Stimulated activated CD4-positive, alpha-beta T cell treated with anti-CD3 and anti-CD28 coated beads, Interleukin-15, amount 100 ng/mL, for 1 hour (primary cell): ENCODE data around the gene DBN1.
"Not testable (repeated sequence)": the region's sequence is repeated elsewhere in the genome, so short reads cannot be mapped to it uniquely, and the experiment has no call there.

ENCODE experiments used
- DNase-seq, 2 donors: peaks; one replicate each; pipeline ENCODE4 v3.0.0-alpha.2; 2020; ENCODE audit warnings: low read depth in 1 of 2, low spot score in 1 of 2

DBN1 gene

GRCh38 chr5:177491983-177492746, 18.7 kb upstream of the DBN1 start:
- DNase-seq, result no peak

- no peak for DNase-seq
Measured at GRCh38 chr5:177491429-177491945, 18.1 kb upstream of the DBN1 start.

GRCh38 chr5:177490992-177491391, 17.6 kb upstream of the DBN1 start:
- DNase-seq, result no peak

- DNase-seq, result no peak
Measured at GRCh38 chr5:177490311-177490991, 17.0 kb upstream of the DBN1 start.

- no peak for DNase-seq
Measured at GRCh38 chr5:177489119-177489716, 15.8 kb upstream of the DBN1 start.

GRCh38 chr5:177487975-177488374, 14.5 kb upstream of the DBN1 start:
- no peak for DNase-seq

- no peak for DNase-seq
Measured at GRCh38 chr5:177487144-177487543, 13.7 kb upstream of the DBN1 start.

- DNase-seq, result no peak
Measured at GRCh38 chr5:177486256-177486655, 12.8 kb upstream of the DBN1 start.

GRCh38 chr5:177485753-177486152, 12.3 kb upstream of the DBN1 start:
- not testable (repeated sequence) for DNase-seq

- DNase-seq, result no peak
Measured at GRCh38 chr5:177484902-177485549, 11.6 kb upstream of the DBN1 start.

- DNase-seq, result no peak
Measured at GRCh38 chr5:177483994-177484901, 10.8 kb upstream of the DBN1 start.

- DNase-seq, result no peak
Measured at GRCh38 chr5:177483042-177483441, 9.6 kb upstream of the DBN1 start.

GRCh38 chr5:177482359-177482795, 8.9 kb upstream of the DBN1 start:
- no peak for DNase-seq

- no peak for DNase-seq
Measured at GRCh38 chr5:177479774-177480173, 6.3 kb upstream of the DBN1 start.

GRCh38 chr5:177478711-177479646, 5.5 kb upstream of the DBN1 start:
- no peak for DNase-seq

- no peak for DNase-seq
Measured at GRCh38 chr5:177477701-177478477, 4.5 kb upstream of the DBN1 start.

- no peak for DNase-seq
Measured at GRCh38 chr5:177476531-177477233, 3.2 kb upstream of the DBN1 start.
